Measurements from ENCODE around the gene BCKDHA.
"Not testable (repeated sequence)": the region's sequence is repeated elsewhere in the genome, so short reads cannot be mapped to it uniquely, and the experiment has no call there.

BCKDHA gene

GRCh38 chr19:41403181-41403970 is 5.8 kb downstream of the BCKDHA start:
- DNase-seq (ENCODE audit: low read depth in 2 of 2) = no peak

GRCh38 chr19:41405776-41406175 is 8.2 kb downstream of the BCKDHA start:
- DNase-seq (ENCODE audit: low read depth in 2 of 2) = no peak

DNA sequence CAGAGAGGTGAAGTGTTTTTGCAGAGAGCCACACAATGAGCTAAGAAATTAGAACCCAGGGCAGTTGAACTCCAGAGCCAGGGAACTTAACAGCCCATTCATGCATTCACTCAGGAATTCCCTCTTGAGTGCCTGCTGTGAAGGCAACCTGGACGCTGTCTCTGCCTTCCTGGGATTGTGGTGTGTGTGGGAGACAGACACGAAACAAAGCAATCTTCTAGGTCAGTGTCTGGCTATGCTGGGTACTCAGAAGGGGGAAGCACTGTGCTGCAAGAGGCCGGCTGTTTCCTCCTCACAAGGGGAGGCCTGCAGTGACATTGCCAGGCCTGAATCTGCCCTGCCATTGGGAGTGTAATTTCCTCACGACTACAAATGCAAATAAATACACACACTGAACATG is 9.7 kb downstream of the BCKDHA start:
- DNase-seq (ENCODE audit: low read depth in 2 of 2) = no peak

DNA sequence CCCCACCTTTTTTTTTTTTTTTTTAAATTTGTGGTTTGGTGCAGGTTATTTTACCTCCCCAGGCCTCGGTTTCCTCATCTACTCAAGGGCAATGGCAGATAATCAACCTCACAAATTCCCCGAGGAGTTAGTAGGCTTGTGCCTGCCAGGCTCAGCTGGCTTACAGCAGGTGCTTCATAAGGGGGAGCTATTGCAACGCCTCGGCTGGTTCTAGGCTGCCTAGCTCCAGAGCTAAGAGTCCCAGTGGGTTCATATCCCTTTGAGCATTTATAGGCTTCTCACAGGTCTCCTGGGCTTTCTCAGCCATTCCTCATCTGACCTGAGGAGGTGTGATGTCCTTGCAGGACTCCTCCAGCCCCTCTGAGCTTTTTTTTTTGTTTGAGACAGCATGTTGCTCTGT is 10.6 kb downstream of the BCKDHA start:
- no peak for DNase-seq (ENCODE audit: low read depth in 2 of 2)

- DNase-seq (ENCODE audit: low read depth in 2 of 2) = not testable (repeated sequence)
Observed at GRCh38 chr19:41408846-41409245, 11.2 kb downstream of the BCKDHA start.

DNA sequence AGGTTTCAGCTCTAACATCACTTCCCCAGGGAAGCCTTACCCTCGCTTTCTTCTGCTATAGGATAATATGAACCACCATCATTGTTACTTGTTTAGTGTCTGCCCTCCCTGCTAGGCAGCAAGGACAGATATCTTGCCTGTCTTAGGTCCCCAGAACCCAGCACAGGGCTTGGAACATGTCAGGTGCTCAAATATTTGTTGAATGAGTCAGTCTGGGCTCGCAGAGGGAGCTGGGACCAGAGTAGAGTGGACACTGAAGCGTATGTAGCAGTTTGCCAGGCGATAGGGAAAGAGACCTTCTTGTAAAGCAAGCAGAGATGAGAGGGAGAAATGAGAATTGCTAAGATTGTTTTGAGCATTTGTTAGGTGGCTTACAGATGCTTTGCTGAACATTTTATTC is 11.7 kb downstream of the BCKDHA start:
- no peak for DNase-seq (ENCODE audit: low read depth in 2 of 2)

GRCh38 chr19:41410336-41411054 is 12.9 kb downstream of the BCKDHA start:
- DNase-seq (ENCODE audit: low read depth in 2 of 2) = no peak

DNA sequence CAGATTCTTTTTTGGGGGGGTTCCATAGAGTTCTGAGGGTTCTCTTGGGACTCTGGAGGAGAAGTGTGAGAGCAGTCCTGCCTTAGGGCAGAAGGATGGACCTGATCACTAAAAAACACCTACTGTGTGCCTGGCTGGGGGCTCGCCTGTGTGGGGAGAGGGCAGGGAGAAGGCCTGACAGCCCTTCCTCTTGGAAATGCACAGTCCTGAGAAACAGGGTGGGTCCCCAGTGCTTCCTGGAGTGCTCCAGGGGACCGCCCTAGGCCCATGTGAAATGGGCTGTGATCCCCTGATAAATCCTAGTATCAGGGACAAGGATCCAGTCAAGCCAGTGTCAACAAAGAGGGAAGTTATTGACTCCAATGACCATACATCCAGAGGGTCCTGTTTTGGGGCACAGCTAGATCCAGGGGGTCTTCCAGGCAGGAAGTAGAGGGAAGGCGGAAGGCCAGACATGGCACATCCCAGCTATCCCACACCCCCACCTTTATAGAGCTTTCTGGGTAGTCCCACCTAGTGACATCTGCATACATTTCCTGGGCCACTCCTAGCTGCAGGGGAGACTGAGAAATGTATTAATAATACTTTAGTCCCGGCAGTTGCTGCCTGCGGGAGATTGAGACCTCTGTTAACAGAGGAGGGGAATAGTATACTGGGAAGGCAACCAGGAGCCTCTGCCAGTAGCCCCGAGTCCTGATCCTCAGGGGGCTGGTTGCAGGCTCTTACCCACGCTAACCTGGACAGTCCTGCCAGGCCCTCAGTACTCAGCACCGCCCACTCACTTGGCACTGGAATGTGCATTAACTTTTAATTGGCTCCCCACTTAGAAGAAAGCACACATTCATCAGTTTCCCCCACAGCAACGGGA is 13.7 kb downstream of the BCKDHA start:
- DNase-seq (ENCODE audit: low read depth in 2 of 2) = no peak

- DNase-seq (ENCODE audit: low read depth in 2 of 2) = no peak
Observed at GRCh38 chr19:41411968-41412265, 14.3 kb downstream of the BCKDHA start.

GRCh38 chr19:41412953-41413352 is 15.3 kb downstream of the BCKDHA start:
- DNase-seq (ENCODE audit: low read depth in 2 of 2) = no peak

GRCh38 chr19:41413947-41414346 is 16.3 kb downstream of the BCKDHA start:
- DNase-seq (ENCODE audit: low read depth in 2 of 2) = no peak

GRCh38 chr19:41414461-41414860 is 16.8 kb downstream of the BCKDHA start:
- DNase-seq (ENCODE audit: low read depth in 2 of 2) = no peak

DNA sequence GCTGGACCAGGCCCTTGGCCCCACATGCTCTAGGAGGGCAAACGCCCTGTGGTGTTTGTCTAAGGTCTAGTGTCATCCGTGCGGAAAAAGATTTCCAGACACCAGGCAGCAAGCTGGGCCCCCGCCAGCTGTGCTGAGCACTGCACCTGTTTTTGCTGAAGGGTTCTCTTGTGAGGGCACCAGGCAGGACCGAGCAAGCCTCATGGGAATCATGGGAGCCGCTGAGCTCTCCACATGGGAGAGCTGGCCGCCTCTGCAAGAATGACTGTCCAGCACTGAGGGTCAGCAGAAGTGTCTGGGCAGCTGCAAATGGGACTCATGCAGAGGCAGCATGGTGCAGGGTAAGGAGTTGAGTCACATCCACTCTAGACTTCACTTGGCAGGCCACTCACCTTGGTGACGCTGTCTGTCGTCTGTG is 17.5 kb downstream of the BCKDHA start:
- DNase-seq (ENCODE audit: low read depth in 2 of 2) = no peak

- no peak for DNase-seq (ENCODE audit: low read depth in 2 of 2)
Observed at GRCh38 chr19:41416194-41416674, 18.6 kb downstream of the BCKDHA start.

- DNase-seq (ENCODE audit: low read depth in 2 of 2) = no peak
Observed at GRCh38 chr19:41420101-41420880, 22.7 kb downstream of the BCKDHA start.

GRCh38 chr19:41421314-41421713 is 23.7 kb downstream of the BCKDHA start:
- no peak for DNase-seq (ENCODE audit: low read depth in 2 of 2)

GRCh38 chr19:41421973-41422372 is 24.4 kb downstream of the BCKDHA start:
- DNase-seq (ENCODE audit: low read depth in 2 of 2) = no peak

DNA sequence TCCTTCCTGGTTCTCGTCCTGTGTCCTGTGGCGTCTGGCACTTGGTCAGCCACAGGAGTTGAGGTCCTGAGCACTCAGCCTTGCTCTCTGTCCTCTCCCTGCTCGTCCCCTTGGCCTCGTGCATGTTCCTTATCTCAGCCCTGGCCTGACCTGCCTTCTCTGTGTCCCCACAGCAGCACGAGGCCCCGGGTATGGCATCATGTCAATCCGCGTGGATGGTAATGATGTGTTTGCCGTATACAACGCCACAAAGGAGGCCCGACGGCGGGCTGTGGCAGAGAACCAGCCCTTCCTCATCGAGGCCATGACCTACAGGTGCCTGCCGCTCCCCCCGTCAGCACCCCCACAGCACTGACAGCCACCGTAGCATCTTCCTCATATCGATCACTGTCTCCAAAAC is 24.8 kb downstream of the BCKDHA start:
- DNase-seq (ENCODE audit: low read depth in 2 of 2) = no peak

DNA sequence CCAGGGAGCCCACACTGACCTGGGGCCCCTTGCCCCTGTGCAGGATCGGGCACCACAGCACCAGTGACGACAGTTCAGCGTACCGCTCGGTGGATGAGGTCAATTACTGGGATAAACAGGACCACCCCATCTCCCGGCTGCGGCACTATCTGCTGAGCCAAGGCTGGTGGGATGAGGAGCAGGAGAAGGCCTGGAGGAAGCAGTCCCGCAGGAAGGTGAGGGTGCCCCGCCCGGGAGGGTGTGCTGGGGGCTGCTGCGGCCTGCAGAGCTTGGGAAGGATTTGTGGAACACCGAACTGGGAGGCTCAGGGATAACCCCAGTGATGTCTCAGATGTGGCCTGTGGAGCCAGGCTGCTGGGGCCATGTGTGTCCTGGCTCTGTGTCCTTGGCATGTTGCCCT is 25.3 kb downstream of the BCKDHA start:
- DNase-seq (ENCODE audit: low read depth in 2 of 2) = no peak

GRCh38 chr19:41424335-41425173 is 26.9 kb downstream of the BCKDHA start:
- no peak for DNase-seq (ENCODE audit: low read depth in 2 of 2)
